Measurements from ENCODE around the gene CIT.

The CIT gene, protein sequence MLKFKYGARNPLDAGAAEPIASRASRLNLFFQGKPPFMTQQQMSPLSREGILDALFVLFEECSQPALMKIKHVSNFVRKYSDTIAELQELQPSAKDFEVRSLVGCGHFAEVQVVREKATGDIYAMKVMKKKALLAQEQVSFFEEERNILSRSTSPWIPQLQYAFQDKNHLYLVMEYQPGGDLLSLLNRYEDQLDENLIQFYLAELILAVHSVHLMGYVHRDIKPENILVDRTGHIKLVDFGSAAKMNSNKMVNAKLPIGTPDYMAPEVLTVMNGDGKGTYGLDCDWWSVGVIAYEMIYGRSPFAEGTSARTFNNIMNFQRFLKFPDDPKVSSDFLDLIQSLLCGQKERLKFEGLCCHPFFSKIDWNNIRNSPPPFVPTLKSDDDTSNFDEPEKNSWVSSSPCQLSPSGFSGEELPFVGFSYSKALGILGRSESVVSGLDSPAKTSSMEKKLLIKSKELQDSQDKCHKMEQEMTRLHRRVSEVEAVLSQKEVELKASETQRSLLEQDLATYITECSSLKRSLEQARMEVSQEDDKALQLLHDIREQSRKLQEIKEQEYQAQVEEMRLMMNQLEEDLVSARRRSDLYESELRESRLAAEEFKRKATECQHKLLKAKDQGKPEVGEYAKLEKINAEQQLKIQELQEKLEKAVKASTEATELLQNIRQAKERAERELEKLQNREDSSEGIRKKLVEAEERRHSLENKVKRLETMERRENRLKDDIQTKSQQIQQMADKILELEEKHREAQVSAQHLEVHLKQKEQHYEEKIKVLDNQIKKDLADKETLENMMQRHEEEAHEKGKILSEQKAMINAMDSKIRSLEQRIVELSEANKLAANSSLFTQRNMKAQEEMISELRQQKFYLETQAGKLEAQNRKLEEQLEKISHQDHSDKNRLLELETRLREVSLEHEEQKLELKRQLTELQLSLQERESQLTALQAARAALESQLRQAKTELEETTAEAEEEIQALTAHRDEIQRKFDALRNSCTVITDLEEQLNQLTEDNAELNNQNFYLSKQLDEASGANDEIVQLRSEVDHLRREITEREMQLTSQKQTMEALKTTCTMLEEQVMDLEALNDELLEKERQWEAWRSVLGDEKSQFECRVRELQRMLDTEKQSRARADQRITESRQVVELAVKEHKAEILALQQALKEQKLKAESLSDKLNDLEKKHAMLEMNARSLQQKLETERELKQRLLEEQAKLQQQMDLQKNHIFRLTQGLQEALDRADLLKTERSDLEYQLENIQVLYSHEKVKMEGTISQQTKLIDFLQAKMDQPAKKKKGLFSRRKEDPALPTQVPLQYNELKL (N-terminal part only)

DNA sequence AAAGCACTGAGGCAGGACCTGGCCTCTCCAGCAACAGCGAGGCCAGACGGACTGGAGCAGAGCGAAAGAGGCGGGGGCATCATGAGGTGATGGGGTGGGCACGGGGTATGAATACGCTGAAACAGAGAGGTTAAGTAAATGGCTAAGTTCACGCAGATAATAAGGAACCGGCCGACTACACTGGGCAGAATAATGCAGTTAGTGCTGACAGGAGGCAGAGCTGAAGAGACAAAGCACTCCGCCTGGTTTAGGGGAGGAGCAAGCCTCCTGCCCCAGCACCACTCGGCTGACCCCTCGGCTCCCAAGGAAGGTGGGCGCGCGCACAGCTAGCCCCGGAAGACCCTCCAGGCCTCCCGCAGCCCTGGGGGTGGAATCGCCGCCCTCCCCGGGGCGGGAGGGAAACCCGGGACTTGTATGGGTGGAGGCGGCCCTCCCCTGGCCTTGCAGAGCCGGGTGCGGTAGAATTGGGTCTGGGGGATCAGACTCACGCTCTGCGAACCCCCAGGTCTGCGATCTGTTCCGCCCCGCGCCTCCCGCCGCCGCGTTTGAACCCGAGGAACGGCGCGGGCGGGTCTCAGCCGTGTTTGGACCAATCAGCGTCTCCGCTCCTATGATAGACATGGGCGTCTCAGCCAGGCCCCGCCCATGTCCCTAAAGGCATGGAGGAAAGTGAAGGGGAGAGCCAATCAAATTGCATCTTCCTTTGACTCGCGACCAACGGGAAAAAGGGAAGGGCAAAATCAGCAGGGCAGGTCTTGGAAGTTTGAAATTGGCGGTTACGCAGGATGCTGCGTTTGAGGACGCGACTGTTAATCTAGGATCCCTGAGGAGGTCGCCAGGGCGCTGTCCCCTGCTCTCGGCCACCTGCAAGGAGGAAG is at the start of gene CIT:
CIT (minus strand) TSS at position 560 of the 878 bp plus-strand sequence. CDS start 1,152 bp downstream, outside the sequence.
- Histone ChIP-seq H3K4me3 (replicated peaks; ENCODE audit: low read depth, low read length) (peak within 1 kb of the TSS; percentile 74), H3K36me3 (ENCODE audit: control insufficient read depth, insufficient read depth, low read length) (no peaks in the 10 kb centered on the region; the same call in 1 of the 2 replicates), H3K27me3 (replicated peaks; ENCODE audit: control insufficient read depth, insufficient read depth, low read length) (no peaks in the 10 kb centered on the region)
- DNase-seq (ENCODE audit: extremely low read depth, insufficient read length) = peak; percentile 86
- TF ChIP-seq, protein P1, sequence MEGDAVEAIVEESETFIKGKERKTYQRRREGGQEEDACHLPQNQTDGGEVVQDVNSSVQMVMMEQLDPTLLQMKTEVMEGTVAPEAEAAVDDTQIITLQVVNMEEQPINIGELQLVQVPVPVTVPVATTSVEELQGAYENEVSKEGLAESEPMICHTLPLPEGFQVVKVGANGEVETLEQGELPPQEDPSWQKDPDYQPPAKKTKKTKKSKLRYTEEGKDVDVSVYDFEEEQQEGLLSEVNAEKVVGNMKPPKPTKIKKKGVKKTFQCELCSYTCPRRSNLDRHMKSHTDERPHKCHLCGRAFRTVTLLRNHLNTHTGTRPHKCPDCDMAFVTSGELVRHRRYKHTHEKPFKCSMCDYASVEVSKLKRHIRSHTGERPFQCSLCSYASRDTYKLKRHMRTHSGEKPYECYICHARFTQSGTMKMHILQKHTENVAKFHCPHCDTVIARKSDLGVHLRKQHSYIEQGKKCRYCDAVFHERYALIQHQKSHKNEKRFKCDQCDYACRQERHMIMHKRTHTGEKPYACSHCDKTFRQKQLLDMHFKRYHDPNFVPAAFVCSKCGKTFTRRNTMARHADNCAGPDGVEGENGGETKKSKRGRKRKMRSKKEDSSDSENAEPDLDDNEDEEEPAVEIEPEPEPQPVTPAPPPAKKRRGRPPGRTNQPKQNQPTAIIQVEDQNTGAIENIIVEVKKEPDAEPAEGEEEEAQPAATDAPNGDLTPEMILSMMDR (IDR thresholded peaks at IDR 0.05; ENCODE audit: insufficient read depth, low read length, poor library complexity, severe bottlenecking) = no peak

DNA sequence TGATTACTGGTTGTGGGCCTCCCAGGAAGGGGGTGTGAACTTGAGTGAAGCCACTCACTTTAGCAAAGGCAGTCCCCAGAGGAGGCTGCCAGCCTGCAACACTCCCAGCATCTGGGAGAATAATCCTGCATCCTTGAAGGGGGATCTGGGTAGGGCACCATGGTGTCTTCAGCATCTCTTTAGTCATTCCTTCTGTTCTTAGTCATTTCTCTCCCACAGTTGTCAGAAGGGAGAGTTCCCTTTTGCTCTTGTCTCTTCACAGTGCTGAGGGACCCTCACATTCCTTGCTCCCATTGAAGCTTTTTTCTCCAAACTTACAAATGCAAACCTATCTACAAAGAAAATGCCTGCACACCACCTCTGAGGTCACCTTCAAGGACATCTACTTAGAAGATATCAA is 48.1 kb upstream of the CIT start:
- Histone ChIP-seq H3K27me3 (replicated peaks; ENCODE audit: control insufficient read depth, insufficient read depth, low read length) (no peaks in the 10 kb centered on the region), H3K36me3 (ENCODE audit: control insufficient read depth, insufficient read depth, low read length) (no peaks in the 10 kb centered on the region), H3K4me3 (replicated peaks; ENCODE audit: low read depth, low read length) (no peak overlapping the region)
- no peak for DNase-seq (ENCODE audit: extremely low read depth, insufficient read length)
- TF ChIP-seq, protein P1 (IDR thresholded peaks at IDR 0.05; ENCODE audit: insufficient read depth, low read length, poor library complexity, severe bottlenecking) = no peak

DNA sequence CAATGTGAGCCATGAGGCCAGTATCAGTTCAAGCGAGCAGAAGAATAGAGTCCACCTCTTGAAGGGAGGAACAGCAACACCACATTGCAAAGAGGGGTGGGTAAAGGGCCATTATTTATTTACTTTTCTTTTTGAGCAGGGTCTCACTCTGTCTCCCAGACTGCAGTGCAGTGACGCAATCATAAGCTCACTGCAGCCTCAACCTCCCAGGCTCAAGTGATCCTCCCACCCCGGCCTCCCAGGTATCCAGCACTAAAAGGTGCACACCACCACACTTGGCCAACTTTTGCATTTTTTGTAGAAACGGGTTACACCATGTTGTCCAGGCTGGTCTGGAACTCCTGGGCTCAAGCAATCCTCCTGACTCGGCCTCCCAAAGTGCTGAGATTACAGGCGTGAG is 42.9 kb upstream of the CIT start:
- no peaks in the 10 kb centered on the region for H3K27me3 ChIP-seq (replicated peaks; ENCODE audit: control insufficient read depth, insufficient read depth, low read length)
- DNase-seq (ENCODE audit: extremely low read depth, insufficient read length) = no peak

GRCh38 chr12:119915894-119916510 is 38.9 kb upstream of the CIT start:
- Histone ChIP-seq H3K36me3 (ENCODE audit: control insufficient read depth, insufficient read depth, low read length) (no peaks in the 10 kb centered on the region), H3K4me3 (replicated peaks; ENCODE audit: low read depth, low read length) (no peak overlapping the region)
- DNase-seq (ENCODE audit: extremely low read depth, insufficient read length) = no peak

More for the DNA sequence above, 42.9 kb upstream of the CIT start:
- Histone ChIP-seq H3K4me3 (replicated peaks; ENCODE audit: low read depth, low read length) (no peak overlapping the region), H3K36me3 (ENCODE audit: control insufficient read depth, insufficient read depth, low read length) (no peaks in the 10 kb centered on the region)
- TF ChIP-seq, protein P1 (IDR thresholded peaks at IDR 0.05; ENCODE audit: insufficient read depth, low read length, poor library complexity, severe bottlenecking) = no peak

More at GRCh38 chr12:119915894-119916510, 38.9 kb upstream of the CIT start:
- TF ChIP-seq, protein P1 (IDR thresholded peaks at IDR 0.05; ENCODE audit: insufficient read depth, low read length, poor library complexity, severe bottlenecking) = no peak
- no peaks in the 10 kb centered on the region for H3K27me3 ChIP-seq (replicated peaks; ENCODE audit: control insufficient read depth, insufficient read depth, low read length)

All from GM06990 (cell line).